ENCODE data around the gene ADAMTS14.

Gene ADAMTS14

GRCh38 chr10:70733051-70733450 lies 60.7 kb downstream of the ADAMTS14 start:
- DNase-seq = no peak

- DNase-seq = no peak
Measured at GRCh38 chr10:70735161-70735560, 62.9 kb downstream of the ADAMTS14 start.

GRCh38 chr10:70736525-70736924 lies 64.2 kb downstream of the ADAMTS14 start:
- DNase-seq = no peak

GRCh38 chr10:70737250-70737649 lies 64.9 kb downstream of the ADAMTS14 start:
- DNase-seq = no peak

GRCh38 chr10:70738006-70738760 lies 65.9 kb downstream of the ADAMTS14 start:
- no peak for DNase-seq

GRCh38 chr10:70738761-70739121 lies 66.4 kb downstream of the ADAMTS14 start:
- DNase-seq = no peak

- DNase-seq = no peak
Measured at GRCh38 chr10:70740406-70741288, 68.3 kb downstream of the ADAMTS14 start.

- no peak for DNase-seq
Measured at GRCh38 chr10:70742537-70743429, 70.5 kb downstream of the ADAMTS14 start.

GRCh38 chr10:70743430-70743788 lies 71.1 kb downstream of the ADAMTS14 start:
- no peak for DNase-seq

GRCh38 chr10:70743879-70744278 lies 71.6 kb downstream of the ADAMTS14 start:
- no peak for DNase-seq

- DNase-seq = no peak
Measured at GRCh38 chr10:70744617-70745143, 72.4 kb downstream of the ADAMTS14 start.

GRCh38 chr10:70745555-70745954 lies 73.2 kb downstream of the ADAMTS14 start:
- DNase-seq = no peak

- DNase-seq = no peak
Measured at GRCh38 chr10:70747192-70747965, 75.1 kb downstream of the ADAMTS14 start.

- no peak for DNase-seq
Measured at GRCh38 chr10:70748305-70748704, 76.0 kb downstream of the ADAMTS14 start.

- DNase-seq = no peak
Measured at GRCh38 chr10:70748801-70749573, 76.7 kb downstream of the ADAMTS14 start.

- no peak for DNase-seq
Measured at GRCh38 chr10:70749756-70750155, 77.5 kb downstream of the ADAMTS14 start.

- DNase-seq = no peak
Measured at GRCh38 chr10:70750156-70750703, 77.9 kb downstream of the ADAMTS14 start.

- DNase-seq = no peak
Measured at GRCh38 chr10:70751356-70751755, 79.0 kb downstream of the ADAMTS14 start.

- no peak for DNase-seq
Measured at GRCh38 chr10:70751991-70752390, 79.7 kb downstream of the ADAMTS14 start.

GRCh38 chr10:70752571-70752970 lies 80.3 kb downstream of the ADAMTS14 start:
- DNase-seq = no peak

Measured in activated gamma-delta T cell (primary cell).